A549 (cell line): ENCODE measurements around the gene AQP6. TPM values are rescaled to one million over a fixed set of nuclear protein-coding genes. Genes with fewer than 3 reads are reported as not detected.
"Not testable (repeated sequence)": the region's sequence is repeated elsewhere in the genome, so short reads cannot be mapped to it uniquely, and the experiment has no call there.

Experiments used
- ATAC-seq, 2 experiments: fragments of 200-7000 bp in 1 of 2; fragments of >200 bp in 1 of 2; cut with Nextera tagmentation in 1 of 2; cut with Tn5 transposase in 1 of 2; 3 replicates each; pipeline versions ENCODE4 v1.8.0 to v1.9.1; 2018 to 2020; ENCODE audit warnings: mild to moderate bottlenecking in 1 of 2, moderate library complexity in 1 of 2
- CTCF ChIA-PET: fragments of 300-600 bp; sonication (Branson Sonifier 250); formaldehyde crosslinking; extraction: SDS; loops from one replicate; lab custom pipeline; 2021; ENCODE audit warnings: antibody characterized with exemption, inconsistent platforms; lab: Yijun Ruan, JAX
- POLR2A ChIA-PET: fragments of 350-600 bp; formaldehyde crosslinking; extraction: SDS; loops from one replicate; lab custom pipeline; 2021; ENCODE audit warnings: antibody characterized with exemption, inconsistent platforms; lab: Yijun Ruan, JAX
- DNase-seq, 2 experiments: peaks; one replicate each; pipeline versions ENCODE4 v3.0.0 to v3.0.0-alpha.2; 2011 to 2016; ENCODE audit warnings: low read depth in 1 of 2, low spot score in 1 of 2
- FAIRE-seq: peaks from 2 replicates; lab custom pipeline; 2011; peaks lifted over from hg19 to GRCh38; lab: Jason Lieb, UNC
- H3K27ac ChIP-seq, 2 experiments: fragments of >200 bp; sonication (Bioruptor Twin); formaldehyde crosslinking; 3 replicates each; pipeline ENCODE4 v1.5.1; 2016 to 2017
- H3K4me1 ChIP-seq: fragments of >200 bp; sonication (Bioruptor Twin); formaldehyde crosslinking; 3 replicates; pipeline ENCODE4 v1.6.1; 2016
- H3K4me2 ChIP-seq: fragments of >200 bp; sonication (Bioruptor Twin); formaldehyde crosslinking; 3 replicates; pipeline ENCODE4 v1.6.1; 2016
- H3K4me3 ChIP-seq: fragments of >200 bp; sonication (Bioruptor Twin); formaldehyde crosslinking; 3 replicates; pipeline ENCODE4 v1.5.1; 2016
- H3K9me3 ChIP-seq: fragments of >200 bp; sonication (Bioruptor Twin); formaldehyde crosslinking; 3 replicates; pipeline ENCODE4 v1.6.1; 2016
- BHLHE40 ChIP-seq: IDR thresholded peaks from 2 replicates; pipeline ENCODE4 v1.6.1; 2012; ENCODE audit warnings: low read depth, low read length, inconsistent platforms
- CBX8 ChIP-seq: fragments of 200-600 bp; sonication (generic); IDR thresholded peaks from 2 replicates; pipeline ENCODE4 v1.6.1; 2016
- ESRRA ChIP-seq: fragments of 150-350 bp; IDR thresholded peaks from 2 replicates; pipeline ENCODE4 v1.6.1; 2014; ENCODE audit warnings: mild to moderate bottlenecking, low read length, borderline replicate concordance
- HOXB5 ChIP-seq: fragments of 250-450 bp; sonication (Bioruptor Pico); IDR thresholded peaks from 2 replicates; pipeline ENCODE4 v1.5.0; 2020; ENCODE audit warnings: mild to moderate bottlenecking, moderate library complexity
- JUNB ChIP-seq: fragments of >200 bp; sonication (Bioruptor Twin); formaldehyde crosslinking; IDR thresholded peaks from 2 replicates; pipeline ENCODE4 v1.6.1; 2016
- KDM1A ChIP-seq: fragments of 200-600 bp; sonication (generic); IDR thresholded peaks from 2 replicates; pipeline ENCODE4 v1.6.1; 2016; ENCODE audit warnings: low read depth, mild to moderate bottlenecking
- MAFK ChIP-seq: fragments of 450-650 bp; IDR thresholded peaks from 2 replicates; pipeline ENCODE4 v1.6.1; 2014; ENCODE audit not compliant: partially characterized antibody
- MYC ChIP-seq: IDR thresholded peaks from 2 replicates; pipeline ENCODE4 v1.6.1; 2012; ENCODE audit warnings: mild to moderate bottlenecking, inconsistent platforms, low read length, improper control_type of control experiment, borderline replicate concordance
- NR3C1 ChIP-seq: fragments of >200 bp; sonication (Bioruptor Twin); formaldehyde crosslinking; IDR thresholded peaks from 3 replicates; pipeline ENCODE4 v1.6.1; 2017
- PHF8 ChIP-seq: fragments of 200-600 bp; sonication (generic); IDR thresholded peaks from 2 replicates; pipeline ENCODE4 v1.6.1; 2016; ENCODE audit warnings: low read depth, mild to moderate bottlenecking, antibody characterized with exemption, moderate library complexity, borderline replicate concordance
- POLR2A ChIP-seq: IDR thresholded peaks from 2 replicates; pipeline ENCODE4 v1.6.1; 2012; ENCODE audit warnings: mild to moderate bottlenecking, low read length
- RFX5 ChIP-seq: fragments of 450-650 bp; IDR thresholded peaks from 2 replicates; pipeline ENCODE4 v1.7.1; 2014; ENCODE audit warnings: antibody characterized with exemption, mild to moderate bottlenecking, moderate library complexity
- RNF2 ChIP-seq: fragments of 200-600 bp; sonication (generic); IDR thresholded peaks from 2 replicates; pipeline ENCODE4 v1.6.1; 2016; ENCODE audit warnings: low read depth, mild to moderate bottlenecking, antibody characterized with exemption, moderate library complexity, borderline replicate concordance
- SREBF2 ChIP-seq: fragments of 450-650 bp; IDR thresholded peaks from 2 replicates; pipeline ENCODE4 v1.6.1; 2014; ENCODE audit warnings: mild to moderate bottlenecking, moderate library complexity
- ZC3H11A ChIP-seq: fragments of 450-650 bp; IDR thresholded peaks from 2 replicates; pipeline ENCODE4 v1.6.1; 2014; ENCODE audit warnings: antibody characterized with exemption, mild to moderate bottlenecking
- ZSCAN20 ChIP-seq: fragments of 250-450 bp; sonication (Bioruptor Pico); IDR thresholded peaks from 2 replicates; pipeline ENCODE4 v1.8.0; 2022; ENCODE audit warnings: mild to moderate bottlenecking, moderate library complexity
- WGBS: methylation state at CpG from one replicate; pipeline ENCODE4 v1.1.6; 2017; ENCODE audit errors: missing lambda C conversion rate; 5-methylcytosine and 5-hydroxymethylcytosine counted together
- polyA plus RNA-seq, 4 experiments: library from polyadenylated mRNA; depleted of rRNA in 3 of 4; stranded (reverse); fragments of >200 nt; fragmentation: RNase III in 1 of 4; extraction: RNeasy Plus Mini Kit Qiagen cat#74134 plus additional on column Dnase treatment in 1 of 4; gene quantifications; 2 replicates in 3 of 4; 3 replicates in 1 of 4; pipeline ENCODE4 v1.2.3, GENCODE V29; 2011 to 2017
- TF ChIP-seq, protein P1 (sequence below): fragments of 250-450 bp; sonication (Bioruptor Pico); IDR thresholded peaks from 2 replicates; pipeline ENCODE4 v1.5.0; 2020; ENCODE audit warnings: low read depth, mild to moderate bottlenecking, moderate library complexity
- TF ChIP-seq, protein P2 (sequence below): IDR thresholded peaks from 2 replicates; pipeline ENCODE4 v1.6.1; 2012
- TF ChIP-seq, protein P3 (sequence below): IDR thresholded peaks from 2 replicates; pipeline ENCODE4 v1.6.1; 2012; ENCODE audit warnings: low read depth, borderline replicate concordance

AQP6 gene
- polyA plus RNA-seq, 2 of the 4 experiments (the other 2 are of a cell fraction), result 0.05 TPM; not detected in 1

DNA sequence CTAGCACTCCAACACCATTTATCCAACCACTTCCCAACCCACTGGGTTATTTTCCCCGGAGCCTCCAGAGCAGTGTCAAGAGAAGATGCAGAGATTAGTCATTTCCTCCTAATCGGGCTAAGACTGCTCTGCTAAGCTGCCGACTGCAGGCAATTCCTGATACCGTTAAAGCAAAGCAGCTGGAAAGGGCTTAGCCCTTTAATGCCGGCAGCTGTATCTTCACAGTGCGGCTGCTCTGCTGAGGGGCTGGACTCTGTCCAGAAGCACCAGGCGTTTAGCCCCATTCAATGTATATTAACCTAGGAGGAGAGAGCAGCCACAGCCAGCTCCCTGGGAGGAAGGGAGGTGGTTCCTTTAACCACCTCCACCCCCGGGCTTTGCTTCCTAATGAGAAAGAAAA lies 11.1 kb downstream of the AQP6 start:
- ChIA-PET POLR2A (no interaction called here), CTCF (interaction anchor here (1.1 to 29.8 kb wide), 9 partner anchors 10 to 117 kb away, joined by 3 to 708 read pairs (median 7); partner anchors contain the start of genes AQP5, AQP6, ASIC1 and SMARCD1)
- 35% methylated on average over 8 of the region's 8 CpGs for WGBS
- no peak overlapping the region for H3K4me3 ChIP-seq
- H3K27ac ChIP-seq, result no peak overlapping the region
- FAIRE-seq (no peak), ATAC-seq (peak; percentile 55 to 57; a peak in 3 of 6 replicates), DNase-seq (no peak)
- no peak overlapping the region for H3K4me2 ChIP-seq
- H3K4me1 ChIP-seq, result no peaks in the 10 kb centered on the region
- H3K9me3 ChIP-seq, result no peaks in the 10 kb centered on the region
- TF ChIP-seq RFX5 (no peak), NR3C1 (no peak), POLR2A (no peak), JUNB (no peak), RNF2 (no peak), HOXB5 (CRISPR knock-in tag) (no peak), PHF8 (no peak), ZC3H11A (no peak), ESRRA (no peak), SREBF2 (no peak)
- TF ChIP-seq, protein P1, sequence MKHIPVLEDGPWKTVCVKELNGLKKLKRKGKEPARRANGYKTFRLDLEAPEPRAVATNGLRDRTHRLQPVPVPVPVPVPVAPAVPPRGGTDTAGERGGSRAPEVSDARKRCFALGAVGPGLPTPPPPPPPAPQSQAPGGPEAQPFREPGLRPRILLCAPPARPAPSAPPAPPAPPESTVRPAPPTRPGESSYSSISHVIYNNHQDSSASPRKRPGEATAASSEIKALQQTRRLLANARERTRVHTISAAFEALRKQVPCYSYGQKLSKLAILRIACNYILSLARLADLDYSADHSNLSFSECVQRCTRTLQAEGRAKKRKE (CRISPR knock-in tag), result no peak

DNA sequence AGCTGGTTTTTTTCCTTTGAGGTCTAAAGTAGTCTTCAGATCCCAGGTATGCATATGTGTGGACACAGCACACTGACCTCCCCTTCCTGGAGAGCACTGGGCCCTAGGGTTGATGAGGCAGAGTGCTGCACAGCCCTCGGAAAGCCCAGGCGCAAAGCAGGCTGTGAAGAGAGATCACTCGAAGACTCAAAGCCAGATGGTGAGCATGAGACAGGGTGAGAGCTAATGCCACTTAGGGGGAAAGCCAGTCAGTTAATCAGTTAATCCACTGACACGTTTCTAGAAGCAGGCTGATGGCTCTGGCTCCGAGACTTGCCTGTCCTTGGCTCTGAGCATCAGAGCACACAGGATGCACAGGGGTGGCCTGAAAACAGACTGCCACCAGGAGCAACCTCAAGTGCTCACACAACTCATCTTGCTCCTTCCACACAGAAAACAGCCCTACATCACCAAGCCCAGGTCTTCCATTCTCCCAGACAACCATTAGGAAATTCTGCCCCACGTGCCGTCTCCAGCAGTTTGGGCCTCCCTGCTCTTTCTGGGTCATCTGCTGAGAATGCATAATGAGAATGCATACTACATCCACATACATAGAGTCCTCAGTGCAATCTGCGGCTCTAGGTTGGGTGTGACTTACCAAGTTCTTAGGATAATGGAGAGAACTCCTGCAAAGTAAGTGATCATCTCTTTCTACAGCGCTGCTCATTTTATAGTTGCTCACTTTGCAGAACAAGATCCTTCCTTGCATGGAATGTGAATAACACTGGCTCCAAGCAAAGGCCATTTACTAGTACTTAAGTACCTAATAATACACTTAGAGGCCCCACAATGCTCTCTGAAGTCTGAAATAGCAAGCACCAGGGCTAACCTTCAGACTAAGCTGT lies 12.0 kb downstream of the AQP6 start:
- WGBS, result 93% methylated on average over 9 of the region's 9 CpGs
- no peak overlapping the region for H3K27ac ChIP-seq
- FAIRE-seq (no peak), ATAC-seq (peak in 1 of 2 experiments; percentile 22; a peak in 2 of 6 replicates), DNase-seq (no peak)
- POLR2A ChIA-PET, result no interaction called here
- H3K9me3 ChIP-seq, result no peaks in the 10 kb centered on the region
- no peaks in the 10 kb centered on the region for H3K4me1 ChIP-seq
- CTCF ChIA-PET, result interaction anchor here (1.1 to 29.8 kb wide), 9 partner anchors 9 to 118 kb away, joined by 3 to 708 read pairs (median 5); partner anchors contain the start of genes AQP5, AQP6, ASIC1 and SMARCD1
- no peak overlapping the region for H3K4me2 ChIP-seq
- TF ChIP-seq CBX8 (no peak), SREBF2 (no peak), BHLHE40 (no peak), KDM1A (no peak), ZSCAN20 (CRISPR knock-in tag) (no peak), MAFK (no peak)
- TF ChIP-seq, protein P2, sequence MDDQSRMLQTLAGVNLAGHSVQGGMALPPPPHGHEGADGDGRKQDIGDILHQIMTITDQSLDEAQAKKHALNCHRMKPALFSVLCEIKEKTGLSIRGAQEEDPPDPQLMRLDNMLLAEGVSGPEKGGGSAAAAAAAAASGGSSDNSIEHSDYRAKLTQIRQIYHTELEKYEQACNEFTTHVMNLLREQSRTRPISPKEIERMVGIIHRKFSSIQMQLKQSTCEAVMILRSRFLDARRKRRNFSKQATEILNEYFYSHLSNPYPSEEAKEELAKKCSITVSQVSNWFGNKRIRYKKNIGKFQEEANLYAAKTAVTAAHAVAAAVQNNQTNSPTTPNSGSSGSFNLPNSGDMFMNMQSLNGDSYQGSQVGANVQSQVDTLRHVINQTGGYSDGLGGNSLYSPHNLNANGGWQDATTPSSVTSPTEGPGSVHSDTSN, result no peak
- H3K4me3 ChIP-seq, result no peak overlapping the region

DNA sequence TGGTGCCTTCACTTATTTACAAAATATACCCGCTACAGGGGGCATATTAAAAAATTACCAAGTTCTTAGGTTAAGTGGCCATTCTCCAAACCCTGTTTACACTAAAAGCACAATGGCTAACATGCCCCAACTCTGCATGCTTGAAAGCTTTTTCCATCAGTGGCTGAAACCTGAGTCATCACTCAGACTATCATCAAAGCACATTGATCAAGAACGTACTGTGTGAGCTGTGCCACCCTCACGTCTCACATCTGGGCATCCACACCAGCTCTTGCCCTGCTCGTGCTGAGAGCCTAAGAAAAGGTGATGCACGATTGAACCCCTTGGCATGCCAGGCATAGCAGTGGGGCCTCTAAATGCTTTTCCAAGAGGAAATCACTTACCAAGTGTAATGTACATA lies 13.2 kb downstream of the AQP6 start:
- Histone ChIP-seq H3K4me2 (no peak overlapping the region), H3K4me1 (no peaks in the 10 kb centered on the region), H3K27ac (no peak overlapping the region), H3K9me3 (no peaks in the 10 kb centered on the region), H3K4me3 (no peak overlapping the region)
- 95% methylated on average over 5 of the region's 5 CpGs for WGBS
- ATAC-seq, result no peak
- no peak for DNase-seq
- FAIRE-seq, result no peak
- ChIA-PET CTCF (interaction anchor here (0.7 to 29.8 kb wide), 9 partner anchors 10 to 236 kb away, joined by 3 to 708 read pairs (median 4); partner anchors contain the start of genes AQP6, ASIC1 and SMARCD1), POLR2A (no interaction called here)
- no peak for TF ChIP-seq MYC
- TF ChIP-seq, protein P3, sequence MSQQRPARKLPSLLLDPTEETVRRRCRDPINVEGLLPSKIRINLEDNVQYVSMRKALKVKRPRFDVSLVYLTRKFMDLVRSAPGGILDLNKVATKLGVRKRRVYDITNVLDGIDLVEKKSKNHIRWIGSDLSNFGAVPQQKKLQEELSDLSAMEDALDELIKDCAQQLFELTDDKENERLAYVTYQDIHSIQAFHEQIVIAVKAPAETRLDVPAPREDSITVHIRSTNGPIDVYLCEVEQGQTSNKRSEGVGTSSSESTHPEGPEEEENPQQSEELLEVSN, result no peak
- TF ChIP-seq, all 56 proteins: peak for 0

DNA sequence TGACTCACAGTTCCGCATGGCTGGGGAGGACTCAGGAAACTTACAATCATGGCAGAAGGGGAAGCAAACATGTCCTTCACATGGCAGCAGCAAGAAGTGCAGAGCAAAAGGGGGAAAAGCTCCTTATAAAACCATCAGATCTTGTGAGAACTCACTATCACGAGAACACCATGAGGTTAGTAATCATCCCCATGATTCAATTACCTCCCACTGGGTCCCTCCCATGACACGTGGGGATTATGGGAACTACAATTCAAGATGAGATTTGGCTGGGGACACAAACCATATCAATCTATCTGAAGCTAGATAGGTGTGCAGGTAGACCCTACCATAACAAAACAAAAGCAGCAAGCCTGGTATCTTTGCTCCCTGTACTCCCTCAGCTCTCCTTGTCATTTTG lies 13.7 kb downstream of the AQP6 start:
- DNase-seq, H3K4me3 ChIP-seq, H3K9me3 ChIP-seq, POLR2A ChIA-PET, H3K4me1 ChIP-seq, H3K27ac ChIP-seq, ATAC-seq, H3K4me2 ChIP-seq, FAIRE-seq: not testable (repeated sequence)
- CTCF ChIA-PET, result interaction anchor here (0.7 to 29.8 kb wide), 8 partner anchors 13 to 236 kb away, joined by 3 to 708 read pairs (median 4); partner anchors contain the start of genes AQP6, ASIC1 and SMARCD1
- 80% methylated on average over 3 of the region's 3 CpGs for WGBS
